Heart left ventricle (tissue), 13 donors: ENCODE measurements around the gene PEAK1.

ENCODE experiments used
- POLR2A ChIP-seq, 2 donors: fragments of 450-650 bp; IDR thresholded peaks; one replicate each; pipeline ENCODE4 v1.6.1; 2017; ENCODE audit warnings: antibody characterized with exemption in 2 of 2, mild to moderate bottlenecking in 2 of 2, moderate library complexity in 2 of 2
- TF ChIP-seq, protein P1 (sequence below), 12 donors: fragments of 200-600 bp; sonication (generic) in 4 of 12; IDR thresholded peaks; one replicate each; pipeline versions ENCODE4 v1.5.0 to v1.8.0; 2018 to 2022; ENCODE audit warnings: antibody characterized with exemption in 12 of 12, mild to moderate bottlenecking in 5 of 12
- donor health status: ischemic (EF 13 %, LVEDD 7.1; RV severe dilation, severe dysfunction).
- donor health status: DM: no; HTN: yes; CAD: no.
- donor health status: DM: no; HTN: no; CAD: no.
- donor health status: ischemic (EF 25% LVEDD 6.9; RV normal size, moderate dysfunction).
- donor health status: ischemic (EF 25% LVEDD 5.7; RV mildly dilated, moderate dysfunction).
- donor health status: ischemic (EF 35%, LVEDD 5.7; RV mildly dilated, moderate dysfunction).
- donor health status: nonischemic (EF 11% LVEDD 7.7; RV severe dilation, severe dysfunction).
- donor health status: DM: yes; HTN: yes; CAD: no.
- donor health status: PGD.
- donor health status: ischemic (EF 29% LVEDD 5.4; RV normal size, mild dysfunction).
- donor health status: nonischemic (EF 23%, LVEDD 6.1; RV moderate dilation, normal function).

DNA sequence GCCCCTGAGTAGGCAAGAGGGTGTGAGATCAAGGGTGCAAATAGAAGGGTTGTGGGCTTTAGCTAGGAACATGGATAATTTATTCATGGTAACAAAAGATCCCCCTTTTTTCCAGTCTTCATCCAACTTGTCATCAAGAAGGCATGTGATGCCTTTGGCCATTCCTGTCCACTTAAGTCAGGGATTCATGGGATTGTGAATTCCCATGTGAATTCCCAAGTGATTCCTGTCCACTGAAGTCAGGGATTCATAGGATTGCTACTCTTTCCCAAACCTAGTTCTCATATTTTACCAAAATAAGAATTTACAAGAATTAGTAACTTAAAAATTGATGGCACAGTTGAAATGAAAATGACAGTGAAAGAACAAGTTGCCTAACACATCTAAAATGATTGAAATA, 41.6 kb upstream of the PEAK1 start:
- TF ChIP-seq, protein P1, sequence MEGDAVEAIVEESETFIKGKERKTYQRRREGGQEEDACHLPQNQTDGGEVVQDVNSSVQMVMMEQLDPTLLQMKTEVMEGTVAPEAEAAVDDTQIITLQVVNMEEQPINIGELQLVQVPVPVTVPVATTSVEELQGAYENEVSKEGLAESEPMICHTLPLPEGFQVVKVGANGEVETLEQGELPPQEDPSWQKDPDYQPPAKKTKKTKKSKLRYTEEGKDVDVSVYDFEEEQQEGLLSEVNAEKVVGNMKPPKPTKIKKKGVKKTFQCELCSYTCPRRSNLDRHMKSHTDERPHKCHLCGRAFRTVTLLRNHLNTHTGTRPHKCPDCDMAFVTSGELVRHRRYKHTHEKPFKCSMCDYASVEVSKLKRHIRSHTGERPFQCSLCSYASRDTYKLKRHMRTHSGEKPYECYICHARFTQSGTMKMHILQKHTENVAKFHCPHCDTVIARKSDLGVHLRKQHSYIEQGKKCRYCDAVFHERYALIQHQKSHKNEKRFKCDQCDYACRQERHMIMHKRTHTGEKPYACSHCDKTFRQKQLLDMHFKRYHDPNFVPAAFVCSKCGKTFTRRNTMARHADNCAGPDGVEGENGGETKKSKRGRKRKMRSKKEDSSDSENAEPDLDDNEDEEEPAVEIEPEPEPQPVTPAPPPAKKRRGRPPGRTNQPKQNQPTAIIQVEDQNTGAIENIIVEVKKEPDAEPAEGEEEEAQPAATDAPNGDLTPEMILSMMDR (IDR thresholded peaks at IDR 0.05): no peak
- TF ChIP-seq POLR2A (IDR thresholded peaks at IDR 0.05): no peak
